GM12801 (cell line): ENCODE results near the gene ZBTB46.

Source experiments
- TF ChIP-seq, protein P1 (sequence below): IDR thresholded peaks from one replicate; pipeline ENCODE4 v1.5.1; 2011; ENCODE audit warnings: control low read depth; ENCODE audit not compliant: insufficient read length; ENCODE audit errors: extremely low read depth

Gene ZBTB46

DNA sequence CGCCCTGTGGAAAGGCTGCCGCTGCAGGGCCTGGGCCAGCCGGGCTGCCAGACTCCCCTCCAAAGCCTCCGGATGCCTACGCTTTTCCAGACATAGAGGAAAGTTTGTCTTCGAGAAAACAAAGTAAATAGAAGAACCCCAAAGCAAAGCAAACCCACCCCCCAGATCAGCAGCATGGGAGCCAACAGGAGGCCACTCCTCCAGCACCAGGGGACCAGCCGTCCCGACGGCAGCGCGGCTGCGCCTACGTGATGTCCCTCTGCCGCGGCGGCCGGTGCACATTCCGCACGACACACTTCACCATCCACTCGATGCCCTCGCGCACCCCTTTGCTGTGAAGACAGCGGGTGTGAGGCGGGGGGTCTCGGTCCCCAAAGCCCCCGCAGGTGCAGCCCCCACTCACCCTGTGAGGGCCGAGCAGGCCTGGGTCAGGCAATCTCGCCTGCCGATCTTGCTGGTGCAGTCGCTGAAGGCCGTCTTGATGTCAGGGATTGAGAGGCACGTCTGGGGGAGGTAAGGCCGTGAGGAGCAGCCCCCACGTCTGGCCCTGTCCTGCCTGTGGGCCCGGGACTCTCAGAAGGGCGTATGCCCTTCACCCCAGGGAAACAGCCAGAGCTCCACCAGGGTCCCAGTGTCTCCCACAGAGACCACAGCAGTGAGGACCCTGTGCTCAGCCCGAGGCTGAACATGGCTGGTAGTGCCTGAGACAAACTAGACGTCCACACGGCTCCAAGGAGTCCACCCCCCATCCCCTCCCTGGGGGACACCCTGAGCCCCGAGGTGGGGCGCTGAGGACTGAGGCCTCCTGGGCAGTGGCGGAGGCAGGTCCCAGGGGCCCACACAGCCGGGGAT is 130.6 kb downstream of the ZBTB46 start:
- TF ChIP-seq, protein P1, sequence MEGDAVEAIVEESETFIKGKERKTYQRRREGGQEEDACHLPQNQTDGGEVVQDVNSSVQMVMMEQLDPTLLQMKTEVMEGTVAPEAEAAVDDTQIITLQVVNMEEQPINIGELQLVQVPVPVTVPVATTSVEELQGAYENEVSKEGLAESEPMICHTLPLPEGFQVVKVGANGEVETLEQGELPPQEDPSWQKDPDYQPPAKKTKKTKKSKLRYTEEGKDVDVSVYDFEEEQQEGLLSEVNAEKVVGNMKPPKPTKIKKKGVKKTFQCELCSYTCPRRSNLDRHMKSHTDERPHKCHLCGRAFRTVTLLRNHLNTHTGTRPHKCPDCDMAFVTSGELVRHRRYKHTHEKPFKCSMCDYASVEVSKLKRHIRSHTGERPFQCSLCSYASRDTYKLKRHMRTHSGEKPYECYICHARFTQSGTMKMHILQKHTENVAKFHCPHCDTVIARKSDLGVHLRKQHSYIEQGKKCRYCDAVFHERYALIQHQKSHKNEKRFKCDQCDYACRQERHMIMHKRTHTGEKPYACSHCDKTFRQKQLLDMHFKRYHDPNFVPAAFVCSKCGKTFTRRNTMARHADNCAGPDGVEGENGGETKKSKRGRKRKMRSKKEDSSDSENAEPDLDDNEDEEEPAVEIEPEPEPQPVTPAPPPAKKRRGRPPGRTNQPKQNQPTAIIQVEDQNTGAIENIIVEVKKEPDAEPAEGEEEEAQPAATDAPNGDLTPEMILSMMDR: no peak

GRCh38 chr20:63699466-63700198 is 131.4 kb downstream of the ZBTB46 start:
- TF ChIP-seq, protein P1: no peak

DNA sequence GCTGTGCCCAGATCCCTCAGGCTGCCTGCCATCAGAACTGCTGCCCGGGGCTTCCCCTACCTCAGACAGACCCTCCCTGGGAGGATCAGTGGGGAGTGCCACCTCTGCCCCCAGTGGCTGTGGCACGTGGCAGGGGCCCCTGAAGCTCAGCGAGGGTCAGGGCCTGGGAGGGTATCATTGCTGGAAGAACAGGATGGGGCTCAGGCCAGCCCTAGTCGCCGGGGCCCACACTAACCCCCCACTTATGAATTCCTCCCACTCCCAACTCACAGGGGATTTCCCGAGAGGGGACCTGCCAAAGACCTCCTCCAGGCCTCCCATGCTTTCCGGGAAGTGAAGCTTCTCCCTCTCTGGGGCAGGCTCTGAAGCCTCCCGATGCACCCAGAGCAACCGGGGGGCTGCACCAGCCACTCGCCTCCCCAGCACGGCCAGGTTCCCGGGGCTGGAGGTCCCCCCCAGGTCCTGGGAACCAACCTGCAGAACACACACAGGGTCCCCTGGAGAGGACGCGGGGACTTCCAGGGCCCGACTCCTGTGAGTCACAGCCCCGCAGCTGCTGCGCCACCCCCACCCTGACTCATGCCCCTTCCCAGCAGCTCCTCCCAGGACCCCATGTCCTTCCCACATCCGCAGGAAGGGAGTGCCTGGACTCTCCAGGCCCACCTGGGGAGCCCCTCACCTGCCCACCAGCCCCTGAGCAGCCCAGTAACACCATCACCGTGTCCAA is 132.2 kb downstream of the ZBTB46 start:
- TF ChIP-seq, protein P1: no peak

GRCh38 chr20:63697868-63698545 is 133.1 kb downstream of the ZBTB46 start:
- TF ChIP-seq, protein P1: no peak

DNA sequence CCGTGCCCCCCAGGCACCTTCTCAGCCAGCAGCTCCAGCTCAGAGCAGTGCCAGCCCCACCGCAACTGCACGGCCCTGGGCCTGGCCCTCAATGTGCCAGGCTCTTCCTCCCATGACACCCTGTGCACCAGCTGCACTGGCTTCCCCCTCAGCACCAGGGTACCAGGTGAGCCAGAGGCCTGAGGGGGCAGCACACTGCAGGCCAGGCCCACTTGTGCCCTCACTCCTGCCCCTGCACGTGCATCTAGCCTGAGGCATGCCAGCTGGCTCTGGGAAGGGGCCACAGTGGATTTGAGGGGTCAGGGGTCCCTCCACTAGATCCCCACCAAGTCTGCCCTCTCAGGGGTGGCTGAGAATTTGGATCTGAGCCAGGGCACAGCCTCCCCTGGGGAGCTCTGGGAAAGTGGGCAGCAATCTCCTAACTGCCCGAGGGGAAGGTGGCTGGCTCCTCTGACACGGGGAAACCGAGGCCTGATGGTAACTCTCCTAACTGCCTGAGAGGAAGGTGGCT is 133.7 kb downstream of the ZBTB46 start:
- TF ChIP-seq, protein P1: no peak

DNA sequence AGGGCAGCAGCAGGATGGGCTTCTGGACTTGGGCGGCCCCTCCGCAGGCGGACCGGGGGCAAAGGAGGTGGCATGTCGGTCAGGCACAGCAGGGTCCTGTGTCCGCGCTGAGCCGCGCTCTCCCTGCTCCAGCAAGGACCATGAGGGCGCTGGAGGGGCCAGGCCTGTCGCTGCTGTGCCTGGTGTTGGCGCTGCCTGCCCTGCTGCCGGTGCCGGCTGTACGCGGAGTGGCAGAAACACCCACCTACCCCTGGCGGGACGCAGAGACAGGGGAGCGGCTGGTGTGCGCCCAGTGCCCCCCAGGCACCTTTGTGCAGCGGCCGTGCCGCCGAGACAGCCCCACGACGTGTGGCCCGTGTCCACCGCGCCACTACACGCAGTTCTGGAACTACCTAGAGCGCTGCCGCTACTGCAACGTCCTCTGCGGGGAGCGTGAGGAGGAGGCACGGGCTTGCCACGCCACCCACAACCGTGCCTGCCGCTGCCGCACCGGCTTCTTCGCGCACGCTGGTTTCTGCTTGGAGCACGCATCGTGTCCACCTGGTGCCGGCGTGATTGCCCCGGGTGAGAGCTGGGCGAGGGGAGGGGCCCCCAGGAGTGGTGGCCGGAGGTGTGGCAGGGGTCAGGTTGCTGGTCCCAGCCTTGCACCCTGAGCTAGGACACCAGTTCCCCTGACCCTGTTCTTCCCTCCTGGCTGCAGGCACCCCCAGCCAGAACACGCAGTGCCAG is 134.3 kb downstream of the ZBTB46 start, which contains the start of gene TNFRSF6B:
Gene TNFRSF6B, plus strand, starts transcription at position 25 of the 729 bp plus-strand sequence. Its CDS starts 116 bp downstream, at position 141.
- TF ChIP-seq, protein P1: no peak
